Pancreas (tissue), 10 donors: ENCODE data around the gene PAPSS2. TPM values are rescaled to one million over a fixed set of nuclear protein-coding genes. Genes with fewer than 3 reads are reported as not detected.

ENCODE experiments used
- ATAC-seq, 4 donors: fragments of 200-7000 bp; cut with Tn5 transposase; one replicate each; pipeline versions ENCODE4 v1.8.0 to v1.9.1; 2020; ENCODE audit warnings: mild to moderate bottlenecking in 4 of 4, moderate library complexity in 4 of 4
- DNase-seq, 6 donors: peaks; one replicate each; pipeline ENCODE4 v3.0.0-alpha.2; 2020
- FAIRE-seq: peaks from 2 replicates; lab custom pipeline; 2012; peaks lifted over from hg19 to GRCh38; lab: Jason Lieb, UNC
- H3K27ac ChIP-seq, 4 donors: fragments of 200-600 bp; sonication (generic); 1 replicate in 3 of 4; 2 replicates in 1 of 4; pipeline versions ENCODE4 v1.5.0 to v1.8.0; 2020
- H3K27me3 ChIP-seq, 4 donors: fragments of 200-600 bp; one replicate each; pipeline ENCODE4 v1.8.0; 2021
- H3K36me3 ChIP-seq, 3 donors: fragments of 200-600 bp; sonication (generic) in 1 of 3; one replicate each; pipeline versions ENCODE4 v1.5.0 to v1.8.0; 2020 to 2021
- H3K4me1 ChIP-seq, 3 donors: fragments of 200-600 bp; one replicate each; pipeline ENCODE4 v1.8.0; 2021
- H3K4me3 ChIP-seq, 4 donors: fragments of 200-600 bp; sonication (generic) in 2 of 4; one replicate each; pipeline versions ENCODE4 v1.5.0 to v1.8.0; 2020 to 2021
- H3K9me3 ChIP-seq, 4 donors: fragments of 200-600 bp; one replicate each; pipeline ENCODE4 v1.8.0; 2021
- CTCF ChIP-seq, 4 donors: fragments of 200-600 bp; sonication (generic) in 3 of 4; IDR thresholded peaks; one replicate each; pipeline versions ENCODE4 v1.5.0 to v1.8.0; 2021; ENCODE audit warnings: antibody characterized with exemption in 4 of 4
- WGBS, 2 donors: extraction: QIAGEN DNeasy Blood & Tissue Kit; methylation state at CpG; one replicate each; pipeline ENCODE4 v1.1.7; 2013; 5-methylcytosine and 5-hydroxymethylcytosine counted together
- intact Hi-C, 3 donors: fragments of 100-400 bp; cut with DNase I; formaldehyde crosslinking; loops; one replicate each; pipeline versions ENCODE4 v1.11.1 to v1.14.2; 2022
- polyA plus RNA-seq, 2 donors: library from polyadenylated mRNA; stranded (reverse); fragments of 200-250 nt; gene quantifications; one replicate each; pipeline ENCODE4 v1.2.3, GENCODE V29; 2013
- total RNA-seq, 6 donors: library from RNA; stranded (reverse); fragmentation: NEBNext Ultra II Directional in 4 of 6; extraction: Animal tissue kit (Norgen Biotek cat#: 25700) in 4 of 6; gene quantifications; one replicate each; pipeline versions ENCODE4 v1.2.1 to v1.2.4, GENCODE V29; 2021 to 2023
- donor health status: healthy with polysubstance abuse.
- donor health status: DM: no; HTN: no; CAD: no; lungs with moderate emphysema.
- donor health status: DM: no; HTN: no; CAD: no.
- donor health status: control.
- donor health status: control.
- donor health status: Bipolar disorder and iron deficiency.
- donor health status: DM: yes; HTN: yes; CAD: no.
- donor health status: DM: no; HTN: no; CAD: no.
- donor health status: DM: no; HTN: no; CAD: no.
- donor health status: DM: yes; HTN: yes; CAD: no.

PAPSS2 gene
- total and polyA plus RNA-seq, 8 donors = 10.0 to 54.7 (median 39.9) TPM

GRCh38 chr10:87703771-87704170 is 44.1 kb downstream of the PAPSS2 start:
- 79 to 83% methylated on average over 1 of the region's 1 CpG for WGBS, 2 donors
- Histone ChIP-seq H3K4me1 (peaks cover 5 to 16% (median 9%) of the 10 kb centered on the region in 3 donors), H3K27me3 (no peaks in the 10 kb centered on the region), H3K27ac (no peak overlapping the region), H3K9me3 (no peaks in the 10 kb centered on the region), H3K36me3 (no peaks in the 10 kb centered on the region), H3K4me3 (no peak overlapping the region)
- DNase-seq (no peak), ATAC-seq (no peak), FAIRE-seq (no peak)
- no peak for TF ChIP-seq CTCF (IDR thresholded peaks at IDR 0.05)
- intact Hi-C loops = no loop called here

- H3K27me3 ChIP-seq = no peaks in the 10 kb centered on the region
- H3K4me1 ChIP-seq = peaks cover 5 to 16% (median 9%) of the 10 kb centered on the region in 3 donors
- ATAC-seq (no peak), FAIRE-seq (no peak), DNase-seq (no peak)
- H3K9me3 ChIP-seq = no peaks in the 10 kb centered on the region
- peaks cover 0 to 7% (median 0%) of the 10 kb centered on the region in 3 donors for H3K36me3 ChIP-seq
- no peak overlapping the region for H3K27ac ChIP-seq
- TF ChIP-seq CTCF (IDR thresholded peaks at IDR 0.05) = no peak
- intact Hi-C loops = no loop called here
- H3K4me3 ChIP-seq = no peak overlapping the region
Measured at GRCh38 chr10:87705339-87705738, 45.7 kb downstream of the PAPSS2 start.

- intact Hi-C loops = no loop called here
- Histone ChIP-seq H3K36me3 (peaks cover 0 to 10% (median 0%) of the 10 kb centered on the region in 3 donors), H3K4me1 (peaks cover 5 to 7% (median 6%) of the 10 kb centered on the region in 3 donors), H3K9me3 (no peaks in the 10 kb centered on the region), H3K27me3 (no peaks in the 10 kb centered on the region), H3K27ac (no peak overlapping the region), H3K4me3 (no peak overlapping the region)
- no peak for DNase-seq
- no peak for TF ChIP-seq CTCF (IDR thresholded peaks at IDR 0.05)
- no peak for ATAC-seq
- FAIRE-seq = no peak
- 75 to 80% methylated on average over 4 of the region's 4 CpGs for WGBS, 2 donors
Measured at GRCh38 chr10:87706731-87707130, 47.1 kb downstream of the PAPSS2 start.

GRCh38 chr10:87707254-87707653 is 47.6 kb downstream of the PAPSS2 start:
- no peaks in the 10 kb centered on the region for H3K9me3 ChIP-seq
- H3K27ac ChIP-seq = no peak overlapping the region
- no peak overlapping the region for H3K4me3 ChIP-seq
- DNase-seq (no peak), ATAC-seq (no peak), FAIRE-seq (no peak)
- no peak for TF ChIP-seq CTCF (IDR thresholded peaks at IDR 0.05)
- peaks cover 0 to 1% (median under 1%) of the 10 kb centered on the region in 3 donors for H3K4me1 ChIP-seq
- H3K27me3 ChIP-seq = no peaks in the 10 kb centered on the region
- H3K36me3 ChIP-seq = peaks cover 0 to 10% (median 0%) of the 10 kb centered on the region in 3 donors
- intact Hi-C loops = no loop called here
- WGBS, 2 donors = 94 to 95% methylated on average over 4 of the region's 4 CpGs

- TF ChIP-seq CTCF (IDR thresholded peaks at IDR 0.05) = no peak
- peak overlapping the region; percentile 32 to 79 (median 59) for H3K27ac ChIP-seq
- FAIRE-seq (no peak), ATAC-seq (peak; percentile 35 to 64 (median 50)), DNase-seq (no peak)
- H3K4me1 ChIP-seq = peaks cover 19 to 31% (median 21%) of the 10 kb centered on the region in 3 donors
- 50 to 54% methylated on average over 11 of the region's 11 CpGs for WGBS, 2 donors
- no peaks in the 10 kb centered on the region for H3K9me3 ChIP-seq
- H3K36me3 ChIP-seq = peaks cover 0 to 18% (median 0%) of the 10 kb centered on the region in 3 donors
- intact Hi-C loops = loop anchor here in 1 of 3 donors (10.0 kb wide), 1 partner anchor 48 kb away; no protein-coding TSS in a partner anchor
- H3K4me3 ChIP-seq = no peak overlapping the region
- H3K27me3 ChIP-seq = no peaks in the 10 kb centered on the region
Measured at GRCh38 chr10:87712913-87713616, 53.4 kb downstream of the PAPSS2 start.
